Right cardiac atrium (tissue), 5 donors: Measurements from ENCODE around the gene ZDHHC11. TPM values are rescaled to one million over a fixed set of nuclear protein-coding genes. Genes with fewer than 3 reads are reported as not detected.
"Not testable (repeated sequence)": the region's sequence is repeated elsewhere in the genome, so short reads cannot be mapped to it uniquely, and the experiment has no call there.

Experiments
- ATAC-seq, 2 donors: fragments of 200-7000 bp; cut with Tn5 transposase; one replicate each; pipeline versions ENCODE4 v1.8.0 to v1.9.1; 2020; ENCODE audit warnings: moderate library complexity in 2 of 2, mild to moderate bottlenecking in 1 of 2
- DNase-seq, 3 donors: peaks; one replicate each; pipeline ENCODE4 v3.0.0-alpha.2; 2020
- H3K27ac ChIP-seq: one replicate; pipeline ENCODE4 v1.5.1; 2013; ENCODE audit warnings: mild to moderate bottlenecking, low read length, control low read depth, moderate library complexity
- H3K27me3 ChIP-seq: one replicate; pipeline ENCODE4 v1.6.1; 2013; ENCODE audit not compliant: control insufficient read depth, insufficient read depth
- H3K4me1 ChIP-seq: one replicate; pipeline ENCODE4 v1.6.1; 2013; ENCODE audit warnings: low read length; ENCODE audit not compliant: control insufficient read depth, insufficient read depth
- H3K4me3 ChIP-seq: one replicate; pipeline ENCODE4 v1.5.1; 2013; ENCODE audit warnings: low read length, control low read depth
- H3K9me3 ChIP-seq: one replicate; pipeline ENCODE4 v1.6.1; 2013; ENCODE audit warnings: low read length; ENCODE audit not compliant: control insufficient read depth
- WGBS: extraction: QIAGEN DNeasy Blood & Tissue Kit; methylation state at CpG from one replicate; pipeline ENCODE4 v1.1.7; 2013; 5-methylcytosine and 5-hydroxymethylcytosine counted together
- intact Hi-C, 4 donors: fragments of 100-400 bp; cut with DNase I; formaldehyde crosslinking; loops; one replicate each; pipeline versions ENCODE4 v1.11.0 to v1.14.0; 2022 to 2023
- polyA plus RNA-seq: library from polyadenylated mRNA; stranded (reverse); fragments of 200-250 nt; gene quantifications from one replicate; pipeline ENCODE4 v1.2.3, GENCODE V29; 2013
- total RNA-seq, 4 donors: library from RNA; stranded (reverse); fragmentation: NEBNext Ultra II Directional; extraction: Animal tissue kit (Norgen Biotek cat#: 25700); gene quantifications; one replicate each; pipeline ENCODE4 v1.2.1, GENCODE V29; 2021
- donor health status: healthy with polysubstance abuse.
- donor health status: DM: no; HTN: yes; CAD: no.
- donor health status: DM: no; HTN: no; CAD: no.
- donor health status: DM: no; HTN: yes; CAD: no; lungs with severe emphysema.
- donor health status: DM: yes; HTN: yes; CAD: no.

The ZDHHC11 gene
- total and polyA plus RNA-seq, 5 donors = 5.8 to 66.1 (median 25.0) TPM

GRCh38 chr5:758698-759053 lies 92.1 kb downstream of the ZDHHC11 start:
- Histone ChIP-seq H3K9me3 (no peaks in the 10 kb centered on the region), H3K27me3 (no peaks in the 10 kb centered on the region), H3K4me1 (no peaks in the 10 kb centered on the region), H3K4me3 (no peak overlapping the region), H3K27ac (peak overlapping the region; percentile 10)
- intact Hi-C loops = loop anchor here in 1 of 4 donors (10.0 kb wide), 1 partner anchor 86 kb away; no protein-coding TSS in a partner anchor
- WGBS = 74% methylated on average over 15 of the region's 15 CpGs
- ATAC-seq = peak in 1 of 2 donors; percentile 0
- peak in 2 of 3 donors; percentile 69 to 71 for DNase-seq

- Histone ChIP-seq H3K27me3 (no peaks in the 10 kb centered on the region), H3K27ac (peak overlapping the region; percentile 10), H3K9me3 (no peaks in the 10 kb centered on the region), H3K4me1 (no peaks in the 10 kb centered on the region), H3K4me3 (no peak overlapping the region)
- intact Hi-C loops = loop anchor here in 1 of 4 donors (10.0 kb wide), 1 partner anchor 87 kb away; no protein-coding TSS in a partner anchor
- WGBS = 42% methylated on average over 21 of the region's 21 CpGs
- DNase-seq (peak; percentile 87 to 92 (median 91)), ATAC-seq (peak; percentile 68 to 71)
These were observed 92.7 kb downstream of the ZDHHC11 start for GRCh38 chr5:757931-758697.

GRCh38 chr5:757346-757930 lies 93.3 kb downstream of the ZDHHC11 start:
- intact Hi-C loops = loop anchor here in 1 of 4 donors (10.0 kb wide), 1 partner anchor 87 kb away; no protein-coding TSS in a partner anchor
- no peak overlapping the region for H3K4me3 ChIP-seq
- 61% methylated on average over 15 of the region's 15 CpGs for WGBS
- H3K9me3 ChIP-seq = no peaks in the 10 kb centered on the region
- DNase-seq = no peak
- H3K27me3 ChIP-seq = no peaks in the 10 kb centered on the region
- H3K4me1 ChIP-seq = no peaks in the 10 kb centered on the region
- no peak overlapping the region for H3K27ac ChIP-seq
- ATAC-seq = peak; percentile 0 to 1

GRCh38 chr5:756865-757345 lies 93.9 kb downstream of the ZDHHC11 start:
- Histone ChIP-seq H3K4me1 (no peaks in the 10 kb centered on the region), H3K9me3 (no peaks in the 10 kb centered on the region), H3K4me3 (no peak overlapping the region), H3K27me3 (no peaks in the 10 kb centered on the region), H3K27ac (peak overlapping the region; percentile 25)
- DNase-seq = peak; percentile 91 to 94 (median 91)
- ATAC-seq = peak; percentile 80 to 84
- 19% methylated on average over 10 of the region's 11 CpGs for WGBS
- intact Hi-C loops = loop anchor here in 1 of 4 donors (10.0 kb wide), 1 partner anchor 88 kb away; no protein-coding TSS in a partner anchor

- Histone ChIP-seq H3K27ac (no peak overlapping the region), H3K4me3 (no peak overlapping the region), H3K4me1 (no peaks in the 10 kb centered on the region), H3K27me3 (no peaks in the 10 kb centered on the region), H3K9me3 (no peaks in the 10 kb centered on the region)
- ATAC-seq (peak; percentile 4 to 5), DNase-seq (peak; percentile 64 to 77 (median 66))
- intact Hi-C loops = loop anchor here in 1 of 4 donors (10.0 kb wide), 1 partner anchor 89 kb away; no protein-coding TSS in a partner anchor
- whole genome bisulfite sequencing = 83% methylated on average over 7 of the region's 10 CpGs
These were observed 94.6 kb downstream of the ZDHHC11 start for GRCh38 chr5:756171-756570.

- not testable (repeated sequence) for H3K4me3 ChIP-seq, H3K9me3 ChIP-seq, H3K4me1 ChIP-seq, ATAC-seq, H3K27ac ChIP-seq, H3K27me3 ChIP-seq
- peak in 2 of 3 donors; percentile 14 to 25 for DNase-seq
- intact Hi-C loops = loop anchor here in 1 of 4 donors (10.0 kb wide), 1 partner anchor 91 kb away; no protein-coding TSS in a partner anchor
- WGBS = 60% methylated on average over 15 of the region's 16 CpGs
These were observed 96.6 kb downstream of the ZDHHC11 start for GRCh38 chr5:754143-754632.

- H3K9me3 ChIP-seq, H3K27me3 ChIP-seq, ATAC-seq, H3K4me3 ChIP-seq, H3K4me1 ChIP-seq, H3K27ac ChIP-seq: not testable (repeated sequence)
- DNase-seq = peak in 1 of 3 donors; percentile 14
- 77% methylated on average over 16 of the region's 19 CpGs for WGBS
- intact Hi-C loops = loop anchor here in 1 of 4 donors (10.0 kb wide), 1 partner anchor 91 kb away; no protein-coding TSS in a partner anchor
These were observed 97.1 kb downstream of the ZDHHC11 start for GRCh38 chr5:753567-754142.

- H3K9me3 ChIP-seq, ATAC-seq, H3K27ac ChIP-seq, H3K27me3 ChIP-seq, H3K4me3 ChIP-seq, H3K4me1 ChIP-seq: not testable (repeated sequence)
- peak in 1 of 3 donors; percentile 7 for DNase-seq
- 58% methylated on average over 11 of the region's 20 CpGs for WGBS
- intact Hi-C loops = loop anchor here in 1 of 4 donors (10.0 kb wide), 1 partner anchor 92 kb away; no protein-coding TSS in a partner anchor
These were observed 98.2 kb downstream of the ZDHHC11 start for GRCh38 chr5:752532-753115.

GRCh38 chr5:751992-752391 lies 98.8 kb downstream of the ZDHHC11 start:
- not testable (repeated sequence) for ATAC-seq, H3K4me3 ChIP-seq, DNase-seq, H3K27me3 ChIP-seq, H3K9me3 ChIP-seq, H3K27ac ChIP-seq, H3K4me1 ChIP-seq
- WGBS = 95% methylated on average over 5 of the region's 8 CpGs
- intact Hi-C loops = loop anchor here in 1 of 4 donors (10.0 kb wide), 1 partner anchor 93 kb away; no protein-coding TSS in a partner anchor

- Histone ChIP-seq H3K4me1 (no peaks in the 10 kb centered on the region), H3K9me3 (no peaks in the 10 kb centered on the region), H3K27me3 (no peaks in the 10 kb centered on the region), H3K4me3 (no peak overlapping the region), H3K27ac (no peak overlapping the region)
- intact Hi-C loops = loop anchor here in 1 of 4 donors (10.0 kb wide), 1 partner anchor 93 kb away; no protein-coding TSS in a partner anchor
- peak in 2 of 3 donors; percentile 12 to 21 for DNase-seq
- 81% methylated on average over 10 of the region's 13 CpGs for WGBS
- no peak for ATAC-seq
These were observed 99.3 kb downstream of the ZDHHC11 start for GRCh38 chr5:751496-751895.
